HCT116 (cell line): ENCODE data around the gene NLRP14. TPM values are rescaled to one million over a fixed set of nuclear protein-coding genes. Genes with fewer than 3 reads are reported as not detected.
A peak's percentile ranks its signal among the peaks of the same experiment; 100 is the strongest.

Experiments used
- ATAC-seq: fragments of 200-7000 bp; cut with Tn5 transposase; 2 replicates; pipeline ENCODE4 v1.9.1; 2020; ENCODE audit warnings: mild to moderate bottlenecking, moderate library complexity
- BruUV-seq: library from RNA; stranded (reverse); fragments of 400-500 nt; replicated peaks from 2 replicates; lab custom pipeline; 2021; lab: Mats Ljungman, UMichigan
- CTCF ChIA-PET: fragments of 300-600 bp; sonication (Branson Sonifier 250); formaldehyde crosslinking; loops from one replicate; lab custom pipeline; 2021; ENCODE audit warnings: antibody characterized with exemption; lab: Charles Lee
- POLR2A ChIA-PET: fragments of 300-600, 350-600 bp; sonication (Branson Sonifier 250); formaldehyde crosslinking; loops from one replicate; lab custom pipeline; 2021; ENCODE audit warnings: antibody characterized with exemption; lab: Charles Lee
- RAD21 ChIA-PET, 2 experiments: fragments of 300-600 bp; sonication (Branson Sonifier 250); formaldehyde crosslinking; loops; one replicate each; lab custom pipeline; 2023; ENCODE audit warnings: low total read pairs in 2 of 2; ENCODE audit not compliant: uncharacterized antibody in 2 of 2, unreplicated experiment in 2 of 2, low non-redundant PET in 1 of 2; lab: Charles Lee
- DNase-seq: peaks from one replicate; pipeline ENCODE4 v3.0.0-alpha.2; 2010; ENCODE audit warnings: low read depth, low spot score
- H2AFZ ChIP-seq: fragments of 200-600 bp; shearing (Covaris generic), sonication (generic); 2 replicates; pipeline ENCODE4 v1.6.1; 2017; ENCODE audit warnings: low read depth, mixed run types, mixed read lengths, antibody characterized with exemption, low read length; ENCODE audit not compliant: poor library complexity, severe bottlenecking
- H3K27ac ChIP-seq: 2 replicates; pipeline ENCODE4 v1.5.1; 2012; ENCODE audit warnings: low read depth, low read length
- H3K27me3 ChIP-seq: fragments of 200-600 bp; sonication (generic); 2 replicates; pipeline ENCODE4 v1.6.1; 2016; ENCODE audit warnings: mixed run types, low read length, mixed read lengths; ENCODE audit not compliant: insufficient read depth
- H3K36me3 ChIP-seq, 2 experiments: fragments of 200-500 bp in 1 of 2; fragments of 200-600 bp in 1 of 2; sonication (Bioruptor generic) in 1 of 2; sonication (generic) in 1 of 2; 2 replicates each; pipeline versions ENCODE4 v1.5.1 to v1.6.1; 2014 to 2016; ENCODE audit warnings: low read length in 2 of 2, inconsistent platforms in 1 of 2, mixed read lengths in 1 of 2, mixed run types in 1 of 2; ENCODE audit not compliant: insufficient read depth in 2 of 2, control insufficient read depth in 1 of 2
- H3K4me1 ChIP-seq, 2 experiments: fragments of 200-600 bp in 1 of 2; sonication (generic) in 1 of 2; 2 replicates each; pipeline versions ENCODE4 v1.5.1 to v1.6.1; 2012 to 2017; ENCODE audit warnings: low read length in 2 of 2, inconsistent platforms in 1 of 2, mild to moderate bottlenecking in 1 of 2, mixed read lengths in 1 of 2, mixed run types in 1 of 2, moderate library complexity in 1 of 2; ENCODE audit not compliant: insufficient read depth in 2 of 2, control insufficient read depth in 1 of 2
- H3K4me2 ChIP-seq: fragments of 200-600 bp; sonication (generic); 2 replicates; pipeline ENCODE4 v1.6.1; 2017; ENCODE audit warnings: mixed run types, low read length, mixed read lengths
- H3K4me3 ChIP-seq, 2 experiments: fragments of 200-600 bp in 1 of 2; sonication (generic) in 1 of 2; replicated peaks in 1 of 2; 2 replicates each; pipeline ENCODE4 v1.5.1; 2011 to 2016; ENCODE audit warnings: low read length in 2 of 2, control low read depth in 1 of 2, low read depth in 1 of 2, mild to moderate bottlenecking in 1 of 2, mixed read lengths in 1 of 2, mixed run types in 1 of 2
- H3K79me2 ChIP-seq: fragments of 200-600 bp; sonication (generic); 2 replicates; pipeline ENCODE4 v1.6.1; 2017; ENCODE audit warnings: mild to moderate bottlenecking, mixed run types, low read length, moderate library complexity, mixed read lengths; ENCODE audit not compliant: insufficient read depth
- H3K9ac ChIP-seq: fragments of 200-600 bp; sonication (generic); 2 replicates; pipeline ENCODE4 v1.6.1; 2016; ENCODE audit warnings: low read length, mixed read lengths
- H3K9me2 ChIP-seq: fragments of 200-600 bp; sonication (generic), shearing (Covaris generic); 2 replicates; pipeline ENCODE4 v1.6.1; 2017; ENCODE audit warnings: mixed run types, mild to moderate bottlenecking, moderate library complexity; ENCODE audit not compliant: insufficient read depth
- H3K9me3 ChIP-seq, 2 experiments: fragments of 200-500 bp in 1 of 2; fragments of 200-600 bp in 1 of 2; sonication (Bioruptor generic) in 1 of 2; sonication (generic) in 1 of 2; 2 replicates each; pipeline ENCODE4 v1.6.1; 2014 to 2017; ENCODE audit warnings: low read length in 2 of 2, mixed read lengths in 2 of 2, inconsistent platforms in 1 of 2, low read depth in 1 of 2, mild to moderate bottlenecking in 1 of 2, mixed run types in 1 of 2, moderate library complexity in 1 of 2; ENCODE audit not compliant: control insufficient read depth in 1 of 2, insufficient read depth in 1 of 2
- H4K20me1 ChIP-seq: fragments of 200-600 bp; sonication (generic), shearing (Covaris generic); 2 replicates; pipeline ENCODE4 v1.6.1; 2017; ENCODE audit warnings: mixed run types, mild to moderate bottlenecking, moderate library complexity; ENCODE audit not compliant: insufficient read depth
- REST ChIP-seq: IDR thresholded peaks from 2 replicates; pipeline ENCODE4 v1.6.1; 2012; ENCODE audit warnings: low read depth
- YY1 ChIP-seq: IDR thresholded peaks from 2 replicates; pipeline ENCODE4 v1.6.1; 2011; ENCODE audit warnings: low read length, low read depth, moderate library complexity, mild to moderate bottlenecking; ENCODE audit not compliant: insufficient replicate concordance; ENCODE audit errors: extremely low read depth
- ZNF274 ChIP-seq: fragments of 200-500 bp; sonication (Bioruptor generic); IDR thresholded peaks from 2 replicates; pipeline ENCODE4 v1.6.1; 2014; ENCODE audit warnings: mild to moderate bottlenecking, low read depth, low read length, inconsistent platforms
- intact Hi-C: fragments of 100-400 bp; cut with micrococcal nuclease; formaldehyde crosslinking; loops from 2 replicates; pipeline ENCODE4 v1.10.0; 2022
- total RNA-seq: library from RNA; stranded (reverse); gene quantifications from one replicate; pipeline ENCODE4 v1.2.1, GENCODE V29; 2021; ENCODE audit not compliant: unreplicated experiment

Gene NLRP14
- total RNA-seq, 1 experiment from 2014 or later: 0.49 TPM

DNA sequence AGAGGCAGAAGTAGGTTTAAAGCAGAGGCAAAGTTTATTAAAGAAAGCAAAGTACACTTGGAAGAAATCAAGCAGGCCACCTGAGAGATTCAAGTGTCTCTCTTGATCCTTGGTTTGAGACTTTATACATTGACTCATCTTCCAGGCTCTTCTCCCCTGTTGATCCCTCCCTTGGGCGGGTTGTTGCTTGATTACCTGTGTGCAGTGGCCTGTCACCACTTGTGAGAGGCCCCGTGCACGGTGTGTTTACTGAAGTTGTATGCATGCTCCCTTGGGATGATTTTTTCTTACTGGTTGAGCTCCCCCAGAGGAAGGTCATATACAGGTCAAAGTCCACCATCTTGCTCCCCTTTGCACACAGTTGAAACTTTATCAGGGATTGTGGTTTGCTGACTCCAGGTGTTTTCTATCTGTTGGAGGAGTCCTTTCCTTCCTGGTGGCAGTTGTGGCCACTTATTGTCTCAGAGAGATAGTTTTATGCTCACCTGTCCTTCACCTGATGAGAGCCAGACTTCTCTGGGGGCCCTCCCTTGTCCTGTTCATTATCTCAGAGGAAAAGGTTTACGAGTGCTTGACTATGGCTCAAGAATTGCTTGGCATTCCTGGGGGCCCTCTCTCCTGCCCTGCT lies 52.2 kb downstream of the NLRP14 start (continued):
- TF ChIP-seq YY1 (no peak), REST (no peak)

DNA sequence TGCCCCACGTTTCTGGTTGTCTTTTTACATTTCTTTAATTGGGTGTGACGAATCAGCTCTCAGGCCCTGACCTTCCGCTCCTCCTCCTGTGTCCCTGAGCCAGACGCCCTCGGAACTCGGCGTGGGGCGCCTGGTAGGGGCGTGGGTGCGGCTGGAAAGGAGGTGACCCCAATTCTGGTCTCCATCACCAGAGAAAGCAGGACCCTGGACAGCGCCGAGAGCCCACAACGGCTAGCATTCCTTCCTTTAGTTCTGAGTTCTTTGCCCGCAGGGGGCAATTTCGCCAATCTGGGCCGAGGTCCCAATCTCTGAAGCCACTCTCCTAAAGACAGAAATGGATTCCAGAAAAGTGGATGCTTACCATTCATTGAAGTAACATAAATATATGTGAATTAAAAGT lies 56.8 kb downstream of the NLRP14 start:
- DNase-seq (no peak), ATAC-seq (no peak)
- intact Hi-C loops: no loop called here
- no peaks in the 10 kb centered on the region for H3K9me2 ChIP-seq
- ChIA-PET POLR2A (no interaction called here), CTCF (no interaction called here), RAD21 (no interaction called here)
- H3K27me3 ChIP-seq: no peaks in the 10 kb centered on the region
- H3K79me2 ChIP-seq: no peaks in the 10 kb centered on the region
- H3K4me3 ChIP-seq: no peak overlapping the region
- H3K9me3 ChIP-seq: no peaks in the 10 kb centered on the region
- no peaks in the 10 kb centered on the region for H4K20me1 ChIP-seq
- no peaks in the 10 kb centered on the region for H3K36me3 ChIP-seq
- no peak overlapping the region for H2AFZ ChIP-seq
- no peak overlapping the region for H3K27ac ChIP-seq
- TF ChIP-seq REST (peak; percentile 65), ZNF274 (no peak)
- H3K4me1 ChIP-seq: no peaks in the 10 kb centered on the region
- BruUV-seq: no TSS peak
- no peak overlapping the region for H3K9ac ChIP-seq
- H3K4me2 ChIP-seq: no peak overlapping the region
